Adipose tissue (tissue), 3 donors: ENCODE data around the gene CYP26B1. TPM values are rescaled to one million over a fixed set of nuclear protein-coding genes. Genes with fewer than 3 reads are reported as not detected.

ENCODE experiments used
- H3K27ac ChIP-seq: one replicate; pipeline ENCODE4 v1.5.1; 2013; ENCODE audit warnings: low read depth, low read length
- WGBS, 3 donors: extraction: QIAGEN DNeasy Blood & Tissue Kit; methylation state at CpG; one replicate each; pipeline ENCODE4 v1.1.7; 2013; 5-methylcytosine and 5-hydroxymethylcytosine counted together
- polyA plus RNA-seq, 3 donors: library from polyadenylated mRNA; stranded (reverse); fragments of 200-250 nt; gene quantifications; one replicate each; pipeline ENCODE4 v1.2.3, GENCODE V29; 2013
- donor health status: healthy with polysubstance abuse.
- donor health status: Bipolar disorder and iron deficiency.
- donor health status: healthy.

CYP26B1 gene
- polyA plus RNA-seq, result 10 to 100 TPM in 2 of 3 donors, 1 to 10 TPM in 1; 1.9 to 17.4 (median 14.3) TPM

- H3K27ac ChIP-seq, result no peak within 1 kb of the TSS
- 1 to 2% (median 2%) methylated on average over 52 to 69 of the region's 69 CpGs for WGBS, 3 donors
These were observed at the start of gene CYP26B1 for GRCh38 chr2:72147303-72147971. CYP26B1 (minus strand) TSS chr2:72147862; CDS start chr2:72147834, 28 bp downstream.

GRCh38 chr2:72193723-72194122, 46.1 kb upstream of the CYP26B1 start:
- H3K27ac ChIP-seq, result no peak overlapping the region

GRCh38 chr2:72191441-72191840, 43.8 kb upstream of the CYP26B1 start:
- no peak overlapping the region for H3K27ac ChIP-seq
- 74 to 80% (median 76%) methylated on average over 1 of the region's 1 CpG for WGBS, 3 donors

GRCh38 chr2:72185206-72185605, 37.5 kb upstream of the CYP26B1 start:
- H3K27ac ChIP-seq, result no peak overlapping the region
- 58 to 88% (median 60%) methylated on average over 1 of the region's 1 CpG for WGBS, 3 donors

GRCh38 chr2:72183466-72183865, 35.8 kb upstream of the CYP26B1 start:
- no peak overlapping the region for H3K27ac ChIP-seq
- WGBS, 3 donors, result 93 to 98% (median 96%) methylated on average over 2 of the region's 2 CpGs

GRCh38 chr2:72183016-72183415, 35.4 kb upstream of the CYP26B1 start:
- H3K27ac ChIP-seq, result no peak overlapping the region

GRCh38 chr2:72182547-72182946, 34.9 kb upstream of the CYP26B1 start:
- no peak overlapping the region for H3K27ac ChIP-seq
- WGBS, 3 donors, result 50 to 73% (median 56%) methylated on average over 4 of the region's 4 CpGs

GRCh38 chr2:72181616-72182015, 34.0 kb upstream of the CYP26B1 start:
- H3K27ac ChIP-seq, result no peak overlapping the region
- 92 to 98% (median 94%) methylated on average over 2 of the region's 2 CpGs for WGBS, 3 donors

- WGBS, 3 donors, result 96 to 100% (median 100%) methylated on average over 1 of the region's 1 CpG
- H3K27ac ChIP-seq, result no peak overlapping the region
These were observed 32.7 kb upstream of the CYP26B1 start for GRCh38 chr2:72180351-72180750.

- no peak overlapping the region for H3K27ac ChIP-seq
- 91 to 100% (median 98%) methylated on average over 2 of the region's 2 CpGs for WGBS, 3 donors
These were observed 30.9 kb upstream of the CYP26B1 start for GRCh38 chr2:72178551-72178950.

GRCh38 chr2:72176281-72176680, 28.6 kb upstream of the CYP26B1 start:
- H3K27ac ChIP-seq, result no peak overlapping the region
- WGBS, 3 donors, result 68 to 96% (median 91%) methylated on average over 1 of the region's 1 CpG

GRCh38 chr2:72175636-72176035, 28.0 kb upstream of the CYP26B1 start:
- no peak overlapping the region for H3K27ac ChIP-seq
- WGBS, 3 donors, result 91 to 97% (median 93%) methylated on average over 4 of the region's 4 CpGs

- 61 to 71% (median 63%) methylated on average over 8 of the region's 8 CpGs for WGBS, 3 donors
- no peak overlapping the region for H3K27ac ChIP-seq
These were observed 26.1 kb upstream of the CYP26B1 start for GRCh38 chr2:72173640-72174321.

- 93 to 96% (median 93%) methylated on average over 2 of the region's 2 CpGs for whole genome bisulfite sequencing, 3 donors
These were observed 24.8 kb upstream of the CYP26B1 start for GRCh38 chr2:72172478-72172877.

GRCh38 chr2:72166279-72166678, 18.6 kb upstream of the CYP26B1 start:
- WGBS, 3 donors, result 77 to 85% (median 78%) methylated on average over 3 of the region's 3 CpGs
- no peak overlapping the region for H3K27ac ChIP-seq

More at GRCh38 chr2:72172478-72172877, 24.8 kb upstream of the CYP26B1 start:
- no peak overlapping the region for H3K27ac ChIP-seq

- WGBS, 3 donors, result 76 to 79% (median 79%) methylated on average over 3 of the region's 3 CpGs
- no peak overlapping the region for H3K27ac ChIP-seq
These were observed 18.1 kb upstream of the CYP26B1 start for GRCh38 chr2:72165792-72166191.

GRCh38 chr2:72162574-72162973, 14.9 kb upstream of the CYP26B1 start:
- no peak overlapping the region for H3K27ac ChIP-seq
- WGBS, 3 donors, result 90 to 95% (median 93%) methylated on average over 5 of the region's 5 CpGs

- WGBS, 3 donors, result 84 to 91% (median 91%) methylated on average over 12 of the region's 12 CpGs
- no peak overlapping the region for H3K27ac ChIP-seq
These were observed 11.7 kb upstream of the CYP26B1 start for GRCh38 chr2:72159211-72159993.
